HG03521 (cell line): Measurements from ENCODE around the gene USHBP1.
A peak's percentile ranks its signal among the peaks of the same experiment; 100 is the strongest.

Experiments used
- ATAC-seq: cut with Tn5 transposase; IDR thresholded peaks from one replicate; pipeline ENCODE4 v1.9.1; 2021; ENCODE audit warnings: mild to moderate bottlenecking, moderate library complexity; ENCODE audit not compliant: unreplicated experiment

The USHBP1 gene, protein sequence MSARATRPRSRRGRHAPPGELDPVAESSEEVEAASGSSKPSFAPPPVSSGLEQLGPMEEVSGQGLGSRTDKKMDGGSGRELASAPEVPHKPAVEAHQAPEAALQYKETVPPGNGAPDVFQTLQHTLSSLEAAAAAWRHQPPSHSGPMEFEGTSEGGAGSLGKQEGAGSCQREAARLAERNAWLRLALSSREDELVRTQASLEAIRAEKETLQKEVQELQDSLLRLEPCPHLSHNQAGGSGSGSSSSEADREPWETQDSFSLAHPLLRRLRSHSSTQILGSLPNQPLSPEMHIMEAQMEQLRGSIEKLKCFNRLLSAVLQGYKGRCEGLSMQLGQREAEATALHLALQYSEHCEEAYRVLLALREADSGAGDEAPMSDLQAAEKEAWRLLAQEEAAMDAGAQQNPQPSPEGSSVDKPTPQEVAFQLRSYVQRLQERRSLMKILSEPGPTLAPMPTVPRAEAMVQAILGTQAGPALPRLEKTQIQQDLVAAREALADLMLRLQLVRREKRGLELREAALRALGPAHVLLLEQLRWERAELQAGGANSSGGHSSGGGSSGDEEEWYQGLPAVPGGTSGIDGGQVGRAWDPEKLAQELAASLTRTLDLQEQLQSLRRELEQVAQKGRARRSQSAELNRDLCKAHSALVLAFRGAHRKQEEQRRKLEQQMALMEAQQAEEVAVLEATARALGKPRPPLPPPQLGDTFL

DNA sequence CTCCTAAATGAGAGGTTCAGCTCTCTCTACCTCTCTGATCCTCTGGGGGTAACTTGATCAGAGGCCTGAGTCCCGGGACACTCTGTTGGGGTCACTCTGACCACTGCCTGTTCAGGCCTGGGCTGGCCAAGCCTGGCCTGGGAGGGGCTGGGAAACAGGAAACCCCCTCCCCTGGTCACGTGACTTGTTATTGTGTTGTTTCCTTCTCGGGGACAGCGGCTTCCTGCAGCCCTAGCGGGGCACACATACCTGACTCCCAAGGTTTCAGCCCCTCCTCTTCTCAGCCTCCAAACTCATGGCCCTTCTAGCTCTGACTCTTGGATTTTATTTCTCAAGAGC, at the start of gene USHBP1:
TSS of gene USHBP1 (minus strand) at position 105 of the 339 bp plus-strand sequence. CDS start 446 bp downstream, outside the sequence.
- no peak for ATAC-seq

DNA sequence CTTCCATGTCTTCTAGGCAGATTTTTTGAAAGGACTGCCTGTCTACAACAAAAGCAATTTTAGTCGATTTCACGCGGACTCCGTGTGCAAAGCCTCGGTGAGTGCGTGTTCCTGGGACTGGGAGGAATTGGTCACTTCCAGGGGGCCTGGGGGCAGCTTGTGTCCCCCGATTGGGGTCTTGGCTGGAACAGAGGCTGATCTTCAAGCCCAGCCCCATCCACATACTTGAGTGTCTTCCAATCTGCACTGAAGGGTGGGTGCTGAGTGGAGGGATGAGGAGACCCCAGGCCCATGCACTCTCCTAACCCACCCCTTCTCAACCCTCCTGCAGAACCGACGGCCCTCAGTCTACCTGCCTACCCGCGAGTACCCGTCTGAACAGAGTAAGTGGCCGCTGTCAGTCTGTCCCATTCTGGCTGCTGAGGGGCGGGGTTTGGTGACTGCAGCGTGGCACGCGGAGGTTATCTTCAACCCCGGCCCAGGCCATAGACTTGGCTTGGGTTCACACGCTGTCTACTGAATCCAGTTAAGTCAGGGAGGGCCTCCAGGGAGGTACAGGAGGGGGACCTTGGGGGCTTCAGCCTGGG, 49.6 kb upstream of the USHBP1 start:
- no peak for ATAC-seq

- no peak for ATAC-seq
These were observed 47.9 kb upstream of the USHBP1 start for GRCh38 chr19:17312189-17313113.

DNA sequence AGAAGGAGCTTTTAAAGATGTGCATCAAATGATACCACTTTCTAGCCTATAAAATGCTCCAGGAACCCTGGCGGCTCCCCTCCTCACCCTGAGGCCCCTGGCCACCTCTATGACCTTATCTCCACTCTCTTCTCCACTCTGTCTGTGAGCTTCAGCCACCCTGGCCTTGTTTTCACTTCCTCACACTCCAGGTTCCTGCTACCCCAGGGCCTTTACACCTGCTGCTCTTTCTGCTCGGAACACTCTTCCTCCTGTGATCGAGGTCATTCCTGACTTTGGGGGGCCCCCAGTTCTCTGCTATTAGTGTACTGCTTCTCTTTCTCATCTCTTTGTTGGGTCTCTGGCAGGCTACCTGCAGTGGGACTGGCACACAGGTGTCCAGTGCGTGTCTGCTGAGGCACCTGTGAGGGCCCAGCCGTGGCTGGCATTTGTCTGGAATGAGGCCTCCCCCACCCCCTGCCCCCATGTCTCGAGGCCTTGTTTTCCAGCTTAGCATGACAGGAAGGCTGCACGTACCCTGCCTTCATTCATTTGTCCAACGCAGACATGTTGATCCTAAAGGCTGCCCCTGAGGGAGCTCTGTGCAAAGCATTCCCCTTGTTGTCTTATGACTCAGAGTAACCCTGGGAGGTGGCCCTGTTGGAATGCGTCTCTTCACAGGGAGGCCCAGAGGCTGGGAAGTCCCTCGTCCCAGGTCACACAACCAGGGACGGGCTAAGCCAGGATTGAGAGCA, 47.1 kb upstream of the USHBP1 start:
- no peak for ATAC-seq

GRCh38 chr19:17309965-17310461, 45.5 kb upstream of the USHBP1 start:
- no peak for ATAC-seq

GRCh38 chr19:17309198-17309964, 44.8 kb upstream of the USHBP1 start, which contains the start of gene DDA1:
TSS of gene DDA1 (plus strand) at chr19:17309563. CDS start at chr19:17309655, 92 bp downstream.
- peak; percentile 54 for ATAC-seq

GRCh38 chr19:17307876-17308377, 43.4 kb upstream of the USHBP1 start:
- ATAC-seq: no peak

DNA sequence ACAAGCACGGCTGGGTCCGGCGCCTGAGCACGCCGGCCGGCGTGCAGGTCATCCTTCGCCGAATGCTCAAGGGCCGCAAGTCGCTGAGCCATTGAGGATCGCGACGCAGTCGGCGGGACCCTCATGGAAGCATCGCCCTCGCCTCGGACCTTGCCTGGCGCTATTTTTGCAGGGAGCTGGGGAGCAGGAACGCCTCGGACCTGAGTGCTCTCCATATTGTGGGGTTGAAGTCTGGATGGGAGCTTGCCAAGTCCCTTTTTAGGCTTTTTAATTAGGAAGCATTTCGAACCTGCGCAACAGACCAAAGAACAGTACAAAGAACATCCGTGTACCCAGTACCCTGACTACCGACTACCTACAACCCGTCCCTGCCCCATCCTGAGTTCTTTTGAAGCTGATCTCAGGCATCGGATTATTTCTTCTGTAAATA, 41.8 kb upstream of the USHBP1 start:
- no peak for ATAC-seq

DNA sequence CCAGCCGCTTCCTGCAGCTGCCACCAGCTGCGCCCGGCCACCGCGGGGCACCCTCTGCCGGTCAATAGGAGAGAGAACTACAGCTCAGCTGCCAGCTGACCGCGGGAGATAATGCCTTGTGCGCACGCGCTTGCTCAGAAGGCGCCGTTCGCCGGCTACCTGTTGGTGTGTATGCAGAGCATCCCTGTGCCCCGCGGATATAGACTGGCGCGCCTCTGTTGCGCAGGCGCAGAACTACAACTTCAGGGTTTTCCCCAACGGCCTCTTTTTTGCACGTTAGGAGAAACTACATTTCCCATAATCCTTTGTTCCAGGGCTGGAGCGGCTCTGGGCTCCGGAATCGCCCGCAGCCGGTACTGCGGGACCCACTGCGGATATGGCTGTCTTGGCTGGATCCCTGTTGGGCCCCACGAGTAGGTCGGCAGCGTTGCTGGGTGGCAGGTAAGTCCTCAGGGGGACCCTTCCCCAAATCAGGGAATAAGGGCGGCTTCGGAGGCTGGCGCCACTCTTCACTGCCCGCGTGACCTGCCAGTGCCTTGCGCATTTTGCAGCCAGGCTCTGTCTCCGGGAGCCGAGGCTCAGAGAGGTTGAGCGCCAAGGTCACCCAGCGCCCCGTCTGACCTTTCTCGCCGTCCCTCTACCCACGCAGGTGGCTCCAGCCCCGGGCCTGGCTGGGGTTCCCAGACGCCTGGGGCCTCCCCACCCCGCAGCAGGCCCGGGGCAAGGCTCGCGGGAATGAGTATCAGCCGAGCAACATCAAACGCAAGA, 41.2 kb upstream of the USHBP1 start, which contains the start of gene MRPL34:
TSS of gene MRPL34 (plus strand) at position 356 of the 768 bp plus-strand sequence. CDS start at position 377, 21 bp downstream.
- peak; percentile 56 for ATAC-seq

- no peak for ATAC-seq
These were observed 40.6 kb upstream of the USHBP1 start for GRCh38 chr19:17305216-17305516.

GRCh38 chr19:17304386-17305215, 40.1 kb upstream of the USHBP1 start:
- ATAC-seq: no peak

DNA sequence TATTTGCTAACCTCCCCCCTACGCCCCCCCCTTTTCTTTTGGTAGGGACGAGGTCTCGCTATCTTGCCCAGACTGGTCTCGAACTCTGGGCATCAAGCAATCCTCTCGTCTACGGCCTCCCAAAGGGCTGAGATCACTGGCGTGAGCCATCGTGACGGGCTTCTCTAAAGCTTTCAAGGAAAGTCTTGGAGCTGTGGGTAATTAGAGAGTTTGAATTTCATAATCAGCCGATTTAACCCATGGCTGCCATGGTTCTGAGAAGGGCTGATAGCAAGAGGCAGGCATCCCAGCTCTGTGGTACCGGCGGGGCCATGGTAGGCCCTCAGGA, 39.4 kb upstream of the USHBP1 start:
- no peak for ATAC-seq

GRCh38 chr19:17303167-17303939, 38.8 kb upstream of the USHBP1 start, which contains the start of gene ABHD8:
TSS of gene ABHD8 (minus strand) at chr19:17303425. CDS start at chr19:17301616, 1,809 bp downstream.
- ATAC-seq: peak; percentile 52

GRCh38 chr19:17302391-17303166, 38.0 kb upstream of the USHBP1 start:
- ATAC-seq: no peak

GRCh38 chr19:17300992-17301619, 36.6 kb upstream of the USHBP1 start:
- no peak for ATAC-seq
